MM.1S (cell line): ENCODE data around the gene OPRM1.

Experiments
- DNase-seq: peaks from one replicate; pipeline ENCODE4 v3.0.0-alpha.2; 2015
- H2AFZ ChIP-seq: fragments of 300-600 bp; sonication (generic); 2 replicates; pipeline ENCODE4 v1.6.0; 2016; ENCODE audit warnings: antibody characterized with exemption, low read length
- H3F3A ChIP-seq: fragments of 300-600 bp; sonication (generic); 2 replicates; pipeline ENCODE4 v1.6.1; 2016; ENCODE audit warnings: mild to moderate bottlenecking, antibody characterized with exemption, low read length, moderate library complexity, mixed read lengths; ENCODE audit not compliant: insufficient read depth
- H3K27ac ChIP-seq: fragments of 300-600 bp; sonication (generic); 2 replicates; pipeline ENCODE4 v1.5.1; 2016; ENCODE audit warnings: mild to moderate bottlenecking, low read length
- H3K27me3 ChIP-seq: fragments of 300-600 bp; sonication (generic); replicated peaks from 2 replicates; pipeline ENCODE4 v1.6.0; 2016; ENCODE audit warnings: low read length; ENCODE audit not compliant: insufficient read depth
- H3K36me3 ChIP-seq: fragments of 300-600 bp; sonication (generic); replicated peaks from 2 replicates; pipeline ENCODE4 v1.6.1; 2016; ENCODE audit warnings: mild to moderate bottlenecking, low read length, mixed read lengths; ENCODE audit not compliant: insufficient read depth
- H3K4me1 ChIP-seq: fragments of 300-600 bp; sonication (generic); 2 replicates; pipeline ENCODE4 v1.6.1; 2016; ENCODE audit warnings: low read length, mixed read lengths
- H3K4me2 ChIP-seq: fragments of 300-600 bp; sonication (generic); 2 replicates; pipeline ENCODE4 v1.6.0; 2016; ENCODE audit warnings: low read depth, low read length
- H3K4me3 ChIP-seq: fragments of 300-600 bp; sonication (generic); 2 replicates; pipeline ENCODE4 v1.5.1; 2016; ENCODE audit warnings: low read length, mixed read lengths
- H3K79me2 ChIP-seq: fragments of 300-600 bp; sonication (generic); 2 replicates; pipeline ENCODE4 v1.6.1; 2016; ENCODE audit warnings: mixed run types, low read length, mixed read lengths
- H3K9ac ChIP-seq: fragments of 300-600 bp; sonication (generic); 2 replicates; pipeline ENCODE4 v1.6.1; 2016; ENCODE audit warnings: low read length, mixed read lengths
- H3K9me2 ChIP-seq: fragments of 300-600 bp; sonication (generic); replicated peaks from 2 replicates; pipeline ENCODE4 v1.6.1; 2016; ENCODE audit warnings: mild to moderate bottlenecking, low read length, mixed read lengths; ENCODE audit not compliant: insufficient read depth
- H3K9me3 ChIP-seq: fragments of 300-600 bp; sonication (generic); replicated peaks from 2 replicates; pipeline ENCODE4 v1.6.1; 2016; ENCODE audit warnings: mild to moderate bottlenecking, low read length, mixed read lengths; ENCODE audit not compliant: insufficient read depth
- H4K20me1 ChIP-seq: fragments of 300-600 bp; sonication (generic); 2 replicates; pipeline ENCODE4 v1.6.1; 2016; ENCODE audit warnings: mild to moderate bottlenecking, low read length, moderate library complexity, mixed read lengths; ENCODE audit not compliant: insufficient read depth
- EZH2 ChIP-seq: fragments of 300-600 bp; sonication (generic); optimal IDR thresholded peaks from 2 replicates; pipeline ENCODE3; 2017; ENCODE audit warnings: low read depth, mild to moderate bottlenecking, antibody characterized with exemption, low read length, mixed read lengths
- EZH2phosphoT487 ChIP-seq: fragments of 300-600 bp; sonication (generic); IDR thresholded peaks from 2 replicates; pipeline ENCODE4 v1.6.1; 2018; ENCODE audit warnings: antibody characterized with exemption, low read length
- TF ChIP-seq, protein P1 (sequence below): fragments of 300-600 bp; sonication (generic); IDR thresholded peaks from 2 replicates; pipeline ENCODE4 v1.5.1; 2016; ENCODE audit warnings: antibody characterized with exemption, low read length, mixed read lengths

OPRM1 gene

GRCh38 chr6:154266560-154267099, 227.6 kb downstream of the OPRM1 start:
- Histone ChIP-seq H3K9me3 (no peaks in the 10 kb centered on the region), H3K27ac (no peak overlapping the region), H3K9ac (no peak overlapping the region), H4K20me1 (no peaks in the 10 kb centered on the region), H3K4me1 (no peaks in the 10 kb centered on the region), H3K36me3 (no peaks in the 10 kb centered on the region), H3K79me2 (no peaks in the 10 kb centered on the region), H3K4me2 (no peak overlapping the region), H3K4me3 (no peak overlapping the region), H2AFZ (no peak overlapping the region), H3F3A (no peaks in the 10 kb centered on the region), H3K27me3 (no peaks in the 10 kb centered on the region), H3K9me2 (no peaks in the 10 kb centered on the region)
- peak; percentile 21 for DNase-seq
- TF ChIP-seq, protein P1, sequence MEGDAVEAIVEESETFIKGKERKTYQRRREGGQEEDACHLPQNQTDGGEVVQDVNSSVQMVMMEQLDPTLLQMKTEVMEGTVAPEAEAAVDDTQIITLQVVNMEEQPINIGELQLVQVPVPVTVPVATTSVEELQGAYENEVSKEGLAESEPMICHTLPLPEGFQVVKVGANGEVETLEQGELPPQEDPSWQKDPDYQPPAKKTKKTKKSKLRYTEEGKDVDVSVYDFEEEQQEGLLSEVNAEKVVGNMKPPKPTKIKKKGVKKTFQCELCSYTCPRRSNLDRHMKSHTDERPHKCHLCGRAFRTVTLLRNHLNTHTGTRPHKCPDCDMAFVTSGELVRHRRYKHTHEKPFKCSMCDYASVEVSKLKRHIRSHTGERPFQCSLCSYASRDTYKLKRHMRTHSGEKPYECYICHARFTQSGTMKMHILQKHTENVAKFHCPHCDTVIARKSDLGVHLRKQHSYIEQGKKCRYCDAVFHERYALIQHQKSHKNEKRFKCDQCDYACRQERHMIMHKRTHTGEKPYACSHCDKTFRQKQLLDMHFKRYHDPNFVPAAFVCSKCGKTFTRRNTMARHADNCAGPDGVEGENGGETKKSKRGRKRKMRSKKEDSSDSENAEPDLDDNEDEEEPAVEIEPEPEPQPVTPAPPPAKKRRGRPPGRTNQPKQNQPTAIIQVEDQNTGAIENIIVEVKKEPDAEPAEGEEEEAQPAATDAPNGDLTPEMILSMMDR: no peak
- no peak for TF ChIP-seq EZH2phosphoT487
- no peak for TF ChIP-seq EZH2

GRCh38 chr6:154267508-154268106, 228.6 kb downstream of the OPRM1 start:
- H3K9me3 ChIP-seq: no peaks in the 10 kb centered on the region
- DNase-seq: no peak
- no peaks in the 10 kb centered on the region for H3K9me2 ChIP-seq
- no peaks in the 10 kb centered on the region for H3K79me2 ChIP-seq
- no peaks in the 10 kb centered on the region for H3K27me3 ChIP-seq
- H3K9ac ChIP-seq: no peak overlapping the region
- TF ChIP-seq EZH2: no peak
- TF ChIP-seq EZH2phosphoT487: no peak
- H3F3A ChIP-seq: no peaks in the 10 kb centered on the region
- H3K27ac ChIP-seq: no peak overlapping the region
- H3K4me1 ChIP-seq: no peaks in the 10 kb centered on the region
- no peak overlapping the region for H2AFZ ChIP-seq
- no peaks in the 10 kb centered on the region for H3K36me3 ChIP-seq
- H3K4me2 ChIP-seq: no peak overlapping the region
- H4K20me1 ChIP-seq: no peaks in the 10 kb centered on the region
- H3K4me3 ChIP-seq: no peak overlapping the region

DNA sequence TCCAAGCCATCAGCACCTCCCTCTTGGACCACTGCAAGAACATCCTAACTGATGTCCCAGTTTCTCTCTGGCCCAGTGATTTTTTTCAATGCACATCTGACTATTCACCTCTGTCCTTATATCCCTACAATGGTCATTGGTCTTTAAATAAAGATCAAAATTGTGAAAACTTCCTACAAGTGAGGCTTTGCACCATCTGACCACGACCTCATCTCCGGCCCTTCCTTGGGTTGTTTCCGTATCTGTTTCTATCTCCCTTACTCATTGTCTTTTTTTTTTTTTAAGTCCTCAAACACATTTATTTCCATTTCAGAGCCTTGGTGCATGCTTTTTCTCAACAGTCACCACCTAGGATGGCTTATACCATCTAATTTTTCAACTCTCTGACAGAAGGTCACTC, 229.4 kb downstream of the OPRM1 start:
- TF ChIP-seq, protein P1: no peak
- TF ChIP-seq EZH2 (no peak), EZH2phosphoT487 (no peak)
- Histone ChIP-seq H3K9ac (no peak overlapping the region), H3K4me1 (no peaks in the 10 kb centered on the region), H4K20me1 (no peaks in the 10 kb centered on the region), H3K79me2 (no peaks in the 10 kb centered on the region), H3K9me3 (no peaks in the 10 kb centered on the region), H3K36me3 (no peaks in the 10 kb centered on the region), H3K27ac (no peak overlapping the region), H3F3A (no peaks in the 10 kb centered on the region), H3K4me2 (no peak overlapping the region), H3K4me3 (no peak overlapping the region), H3K27me3 (no peaks in the 10 kb centered on the region), H2AFZ (no peak overlapping the region), H3K9me2 (no peaks in the 10 kb centered on the region)
- no peak for DNase-seq

DNA sequence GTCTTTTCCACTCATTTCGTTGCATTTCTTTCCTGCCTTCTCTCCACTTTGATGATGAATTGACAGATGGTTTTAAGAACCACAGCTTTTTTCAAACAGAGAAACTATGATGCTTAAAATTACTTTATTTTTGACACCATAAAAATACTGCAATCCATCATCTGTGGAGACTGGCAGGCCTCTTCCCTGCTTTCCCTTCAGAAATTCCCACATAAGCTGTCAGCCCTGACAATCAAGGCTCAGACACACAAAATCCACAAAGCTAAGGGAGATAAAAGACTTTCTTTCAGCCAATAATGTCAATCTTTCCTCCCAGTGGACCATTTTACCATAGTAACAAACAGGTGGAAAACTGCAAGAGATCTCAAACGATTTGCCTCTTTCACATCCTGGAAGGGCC, 235.1 kb downstream of the OPRM1 start:
- no peaks in the 10 kb centered on the region for H3K79me2 ChIP-seq
- no peaks in the 10 kb centered on the region for H3K9me2 ChIP-seq
- no peaks in the 10 kb centered on the region for H3K27me3 ChIP-seq
- H3F3A ChIP-seq: no peaks in the 10 kb centered on the region
- H3K4me3 ChIP-seq: no peak overlapping the region
- no peaks in the 10 kb centered on the region for H3K4me1 ChIP-seq
- H3K27ac ChIP-seq: no peak overlapping the region
- no peak for DNase-seq
- no peaks in the 10 kb centered on the region for H4K20me1 ChIP-seq
- H3K9me3 ChIP-seq: no peaks in the 10 kb centered on the region
- no peak overlapping the region for H3K4me2 ChIP-seq
- TF ChIP-seq EZH2 (no peak), EZH2phosphoT487 (no peak)
- TF ChIP-seq, protein P1: no peak
- no peak overlapping the region for H2AFZ ChIP-seq
- H3K9ac ChIP-seq: no peak overlapping the region
- H3K36me3 ChIP-seq: no peaks in the 10 kb centered on the region
